ENCODE data around the gene DNLZ.

- TF ChIP-seq EGR1 (IDR thresholded peaks at IDR 0.05; ENCODE audit: low read depth in 2 of 2) = no peak
- no peak for TF ChIP-seq CTCF (IDR thresholded peaks at IDR 0.05; ENCODE audit: low read depth, low read length, missing input control)
- TF ChIP-seq MAX (IDR thresholded peaks at IDR 0.05) = no peak
- no peak for TF ChIP-seq HNF4A (conservative IDR thresholded peaks at IDR 0.05)
- TF ChIP-seq NR2F2 (IDR thresholded peaks at IDR 0.05) = no peak
- TF ChIP-seq RAD21 (IDR thresholded peaks at IDR 0.05) = no peak
- no peak for TF ChIP-seq REST (IDR thresholded peaks at IDR 0.05)
- no peak for TF ChIP-seq SP1 (IDR thresholded peaks at IDR 0.05)
- TF ChIP-seq GABPA (IDR thresholded peaks at IDR 0.05 in 1 of 2, conservative IDR thresholded peaks at IDR 0.05 in 1 of 2) = no peak
These were observed 15.9 kb upstream of the DNLZ start for GRCh38 chr9:136379401-136379800.
